PC-9 (cell line): ENCODE data around the gene DLG2. TPM values are rescaled to one million over a fixed set of nuclear protein-coding genes. Genes with fewer than 3 reads are reported as not detected.

ENCODE experiments used
- BruUV-seq: library from RNA; stranded (reverse); fragments of 400-500 nt; replicated peaks from 2 replicates; lab custom pipeline; 2021; lab: Mats Ljungman, UMichigan
- CTCF ChIA-PET: fragments of 300-600 bp; sonication (Branson Sonifier 250); formaldehyde crosslinking; loops from one replicate; lab custom pipeline; 2022; ENCODE audit warnings: antibody characterized with exemption; lab: Charles Lee
- POLR2A ChIA-PET: fragments of 300-600 bp; sonication (Branson Sonifier 250); formaldehyde crosslinking; loops from one replicate; lab custom pipeline; 2022; ENCODE audit warnings: antibody characterized with exemption; ENCODE audit not compliant: unreplicated experiment; lab: Charles Lee
- DNase-seq, 2 experiments: peaks; one replicate each; pipeline versions ENCODE4 v3.0.0 to v3.0.0-alpha.2; 2015 to 2022; ENCODE audit warnings: mixed read lengths in 1 of 2
- H2AFZ ChIP-seq: fragments of 200-600 bp; sonication (generic); 2 replicates; pipeline ENCODE4 v1.8.1; 2017; ENCODE audit warnings: antibody characterized with exemption
- H3F3A ChIP-seq: fragments of 200-600 bp; sonication (generic); 2 replicates; pipeline ENCODE4 v1.8.1; 2017; ENCODE audit warnings: antibody characterized with exemption, mild to moderate bottlenecking, low read depth; ENCODE audit not compliant: insufficient read depth
- H3K27ac ChIP-seq: fragments of 200-600 bp; sonication (generic); 2 replicates; pipeline ENCODE4 v1.6.1; 2016; ENCODE audit warnings: mixed run types
- H3K27me3 ChIP-seq: fragments of 200-600 bp; sonication (generic); 2 replicates; pipeline ENCODE4 v1.6.1; 2016; ENCODE audit warnings: low read depth, mixed run types; ENCODE audit not compliant: insufficient read depth
- H3K36me3 ChIP-seq: fragments of 200-600 bp; sonication (generic); 2 replicates; pipeline ENCODE4 v1.6.1; 2016; ENCODE audit warnings: low read depth, mixed run types
- H3K4me1 ChIP-seq: fragments of 200-600 bp; sonication (generic); replicated peaks from 2 replicates; pipeline ENCODE4 v1.6.1; 2016; ENCODE audit warnings: mixed run types; ENCODE audit not compliant: insufficient read depth
- H3K4me2 ChIP-seq: fragments of 200-600 bp; sonication (generic); 2 replicates; pipeline ENCODE4 v1.6.1; 2017; ENCODE audit warnings: mixed run types
- H3K4me3 ChIP-seq: fragments of 200-600 bp; sonication (generic); 2 replicates; pipeline ENCODE4 v1.6.1; 2016; ENCODE audit warnings: mixed run types
- H3K79me2 ChIP-seq: fragments of 200-600 bp; sonication (generic); 2 replicates; pipeline ENCODE4 v1.6.1; 2017; ENCODE audit warnings: low read depth, mixed run types
- H3K9me2 ChIP-seq: fragments of 200-600 bp; sonication (generic); 2 replicates; pipeline ENCODE4 v1.8.1; 2017; ENCODE audit warnings: mild to moderate bottlenecking; ENCODE audit not compliant: insufficient read depth
- H3K9me3 ChIP-seq: fragments of 200-600 bp; sonication (generic); 2 replicates; pipeline ENCODE4 v1.8.1; 2016; ENCODE audit warnings: low read depth; ENCODE audit not compliant: insufficient read depth
- H4K20me1 ChIP-seq: fragments of 200-600 bp; sonication (generic); 2 replicates; pipeline ENCODE4 v1.8.1; 2017; ENCODE audit not compliant: insufficient read depth
- EZH2 ChIP-seq: fragments of 200-600 bp; sonication (generic); IDR thresholded peaks from 2 replicates; pipeline ENCODE4 v1.8.0; 2017; ENCODE audit warnings: antibody characterized with exemption, low read depth
- intact Hi-C: fragments of 100-400 bp; cut with micrococcal nuclease; formaldehyde crosslinking; loops from one replicate; pipeline ENCODE4 v1.10.0; 2022; ENCODE audit not compliant: unreplicated experiment
- total RNA-seq: library from RNA; stranded (reverse); gene quantifications from 2 replicates; pipeline ENCODE4 v1.2.3, GENCODE V29; 2021
- TF ChIP-seq, protein P1 (sequence below): fragments of 200-600 bp; sonication (generic); conservative IDR thresholded peaks from 2 replicates; pipeline ENCODE4 v1.6.1; 2017; ENCODE audit warnings: mixed run types, antibody characterized with exemption, mild to moderate bottlenecking, moderate library complexity

The DLG2 gene
- total RNA-seq, 1 experiment from 2014 or later = 6.4 TPM

DNA sequence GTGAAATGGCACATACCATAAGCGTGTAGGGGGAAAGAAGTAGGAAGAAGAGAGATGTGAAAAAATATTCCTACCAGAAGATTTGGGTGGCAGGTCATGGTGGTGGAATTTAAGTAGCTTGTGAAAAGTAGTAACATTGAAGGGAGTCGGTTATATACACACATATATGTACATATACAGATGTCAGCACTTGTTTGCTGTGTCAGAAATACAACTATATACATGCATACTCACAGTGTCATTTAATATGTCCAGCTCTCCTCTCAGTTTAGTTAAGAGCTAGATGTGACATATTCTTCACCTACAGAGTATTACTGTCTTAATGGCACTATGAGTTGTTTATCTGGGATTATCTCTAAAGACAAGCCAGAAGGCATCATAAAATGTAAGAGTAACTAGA lies 1353.6 kb downstream of the DLG2 start:
- no peaks in the 10 kb centered on the region for H3K9me3 ChIP-seq
- intact Hi-C loops = no loop called here
- H3K4me3 ChIP-seq = no peak overlapping the region
- DNase-seq = no peak
- H3K27ac ChIP-seq = no peak overlapping the region
- ChIA-PET CTCF (no interaction called here), POLR2A (no interaction called here)
- H3F3A ChIP-seq = no peaks in the 10 kb centered on the region
- TF ChIP-seq, protein P1, sequence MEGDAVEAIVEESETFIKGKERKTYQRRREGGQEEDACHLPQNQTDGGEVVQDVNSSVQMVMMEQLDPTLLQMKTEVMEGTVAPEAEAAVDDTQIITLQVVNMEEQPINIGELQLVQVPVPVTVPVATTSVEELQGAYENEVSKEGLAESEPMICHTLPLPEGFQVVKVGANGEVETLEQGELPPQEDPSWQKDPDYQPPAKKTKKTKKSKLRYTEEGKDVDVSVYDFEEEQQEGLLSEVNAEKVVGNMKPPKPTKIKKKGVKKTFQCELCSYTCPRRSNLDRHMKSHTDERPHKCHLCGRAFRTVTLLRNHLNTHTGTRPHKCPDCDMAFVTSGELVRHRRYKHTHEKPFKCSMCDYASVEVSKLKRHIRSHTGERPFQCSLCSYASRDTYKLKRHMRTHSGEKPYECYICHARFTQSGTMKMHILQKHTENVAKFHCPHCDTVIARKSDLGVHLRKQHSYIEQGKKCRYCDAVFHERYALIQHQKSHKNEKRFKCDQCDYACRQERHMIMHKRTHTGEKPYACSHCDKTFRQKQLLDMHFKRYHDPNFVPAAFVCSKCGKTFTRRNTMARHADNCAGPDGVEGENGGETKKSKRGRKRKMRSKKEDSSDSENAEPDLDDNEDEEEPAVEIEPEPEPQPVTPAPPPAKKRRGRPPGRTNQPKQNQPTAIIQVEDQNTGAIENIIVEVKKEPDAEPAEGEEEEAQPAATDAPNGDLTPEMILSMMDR = no peak
- TF ChIP-seq EZH2 = no peak
- H3K36me3 ChIP-seq = no peaks in the 10 kb centered on the region
- no peak overlapping the region for H3K4me2 ChIP-seq
- BruUV-seq = no TSS peak
- no peaks in the 10 kb centered on the region for H3K79me2 ChIP-seq
- no peak overlapping the region for H2AFZ ChIP-seq
- H3K27me3 ChIP-seq = no peaks in the 10 kb centered on the region
- no peaks in the 10 kb centered on the region for H4K20me1 ChIP-seq
- no peaks in the 10 kb centered on the region for H3K4me1 ChIP-seq
- no peaks in the 10 kb centered on the region for H3K9me2 ChIP-seq

- Histone ChIP-seq H3K36me3 (no peaks in the 10 kb centered on the region), H3K4me3 (no peak overlapping the region), H3F3A (no peaks in the 10 kb centered on the region), H3K4me1 (no peaks in the 10 kb centered on the region), H4K20me1 (no peaks in the 10 kb centered on the region), H3K9me3 (no peaks in the 10 kb centered on the region), H3K27ac (no peak overlapping the region), H3K9me2 (no peaks in the 10 kb centered on the region), H3K27me3 (peaks cover 6% of the 10 kb centered on the region; the same call in 1 of the 2 replicates), H2AFZ (no peak overlapping the region), H3K4me2 (no peak overlapping the region), H3K79me2 (no peaks in the 10 kb centered on the region)
- DNase-seq = no peak
- no peak for TF ChIP-seq EZH2
- TF ChIP-seq, protein P1 = no peak
- intact Hi-C loops = no loop called here
- CTCF ChIA-PET = no interaction called here
- POLR2A ChIA-PET = no interaction called here
- no TSS peak for BruUV-seq
Measured at GRCh38 chr11:84270466-84270865, 1356.7 kb downstream of the DLG2 start.

GRCh38 chr11:84264066-84264465 lies 1363.1 kb downstream of the DLG2 start:
- no peaks in the 10 kb centered on the region for H3K9me3 ChIP-seq
- no peak overlapping the region for H2AFZ ChIP-seq
- H3K9me2 ChIP-seq = no peaks in the 10 kb centered on the region
- no peaks in the 10 kb centered on the region for H3K79me2 ChIP-seq
- peaks cover 6% of the 10 kb centered on the region; the same call in 1 of the 2 replicates for H3K27me3 ChIP-seq
- H3K4me2 ChIP-seq = no peak overlapping the region
- no peak overlapping the region for H3K4me3 ChIP-seq
- no peaks in the 10 kb centered on the region for H3K36me3 ChIP-seq
- no peak for DNase-seq
- BruUV-seq = no TSS peak
- TF ChIP-seq, protein P1 = no peak
- no peak for TF ChIP-seq EZH2
- intact Hi-C loops = no loop called here
- ChIA-PET POLR2A (no interaction called here), CTCF (no interaction called here)
- no peaks in the 10 kb centered on the region for H3F3A ChIP-seq
- no peaks in the 10 kb centered on the region for H4K20me1 ChIP-seq
- H3K27ac ChIP-seq = no peak overlapping the region
- no peaks in the 10 kb centered on the region for H3K4me1 ChIP-seq
